PC-9 (cell line): ENCODE data around the gene CD28. TPM values are rescaled to one million over a fixed set of nuclear protein-coding genes. Genes with fewer than 3 reads are reported as not detected.

Experiments used
- BruUV-seq: library from RNA; stranded (reverse); fragments of 400-500 nt; replicated peaks from 2 replicates; lab custom pipeline; 2021; lab: Mats Ljungman, UMichigan
- CTCF ChIA-PET: fragments of 300-600 bp; sonication (Branson Sonifier 250); formaldehyde crosslinking; loops from one replicate; lab custom pipeline; 2022; ENCODE audit warnings: antibody characterized with exemption; lab: Charles Lee
- POLR2A ChIA-PET: fragments of 300-600 bp; sonication (Branson Sonifier 250); formaldehyde crosslinking; loops from one replicate; lab custom pipeline; 2022; ENCODE audit warnings: antibody characterized with exemption; ENCODE audit not compliant: unreplicated experiment; lab: Charles Lee
- DNase-seq, 2 experiments: peaks; one replicate each; pipeline versions ENCODE4 v3.0.0 to v3.0.0-alpha.2; 2015 to 2022; ENCODE audit warnings: mixed read lengths in 1 of 2
- H2AFZ ChIP-seq: fragments of 200-600 bp; sonication (generic); 2 replicates; pipeline ENCODE4 v1.8.1; 2017; ENCODE audit warnings: antibody characterized with exemption
- H3F3A ChIP-seq: fragments of 200-600 bp; sonication (generic); 2 replicates; pipeline ENCODE4 v1.8.1; 2017; ENCODE audit warnings: antibody characterized with exemption, mild to moderate bottlenecking, low read depth; ENCODE audit not compliant: insufficient read depth
- H3K27ac ChIP-seq: fragments of 200-600 bp; sonication (generic); 2 replicates; pipeline ENCODE4 v1.6.1; 2016; ENCODE audit warnings: mixed run types
- H3K27me3 ChIP-seq: fragments of 200-600 bp; sonication (generic); 2 replicates; pipeline ENCODE4 v1.6.1; 2016; ENCODE audit warnings: low read depth, mixed run types; ENCODE audit not compliant: insufficient read depth
- H3K36me3 ChIP-seq: fragments of 200-600 bp; sonication (generic); 2 replicates; pipeline ENCODE4 v1.6.1; 2016; ENCODE audit warnings: low read depth, mixed run types
- H3K4me1 ChIP-seq: fragments of 200-600 bp; sonication (generic); replicated peaks from 2 replicates; pipeline ENCODE4 v1.6.1; 2016; ENCODE audit warnings: mixed run types; ENCODE audit not compliant: insufficient read depth
- H3K4me2 ChIP-seq: fragments of 200-600 bp; sonication (generic); 2 replicates; pipeline ENCODE4 v1.6.1; 2017; ENCODE audit warnings: mixed run types
- H3K4me3 ChIP-seq: fragments of 200-600 bp; sonication (generic); 2 replicates; pipeline ENCODE4 v1.6.1; 2016; ENCODE audit warnings: mixed run types
- H3K79me2 ChIP-seq: fragments of 200-600 bp; sonication (generic); 2 replicates; pipeline ENCODE4 v1.6.1; 2017; ENCODE audit warnings: low read depth, mixed run types
- H3K9me2 ChIP-seq: fragments of 200-600 bp; sonication (generic); 2 replicates; pipeline ENCODE4 v1.8.1; 2017; ENCODE audit warnings: mild to moderate bottlenecking; ENCODE audit not compliant: insufficient read depth
- H3K9me3 ChIP-seq: fragments of 200-600 bp; sonication (generic); 2 replicates; pipeline ENCODE4 v1.8.1; 2016; ENCODE audit warnings: low read depth; ENCODE audit not compliant: insufficient read depth
- H4K20me1 ChIP-seq: fragments of 200-600 bp; sonication (generic); 2 replicates; pipeline ENCODE4 v1.8.1; 2017; ENCODE audit not compliant: insufficient read depth
- CTCF ChIP-seq: fragments of 200-600 bp; sonication (generic); conservative IDR thresholded peaks from 2 replicates; pipeline ENCODE4 v1.6.1; 2017; ENCODE audit warnings: mixed run types, antibody characterized with exemption, mild to moderate bottlenecking, moderate library complexity
- EZH2 ChIP-seq: fragments of 200-600 bp; sonication (generic); IDR thresholded peaks from 2 replicates; pipeline ENCODE4 v1.8.0; 2017; ENCODE audit warnings: antibody characterized with exemption, low read depth
- intact Hi-C: fragments of 100-400 bp; cut with micrococcal nuclease; formaldehyde crosslinking; loops from one replicate; pipeline ENCODE4 v1.10.0; 2022; ENCODE audit not compliant: unreplicated experiment
- total RNA-seq: library from RNA; stranded (reverse); gene quantifications from 2 replicates; pipeline ENCODE4 v1.2.3, GENCODE V29; 2021

The CD28 gene
- total RNA-seq, 1 experiment from 2014 or later: not detected

GRCh38 chr2:203670939-203671338 is 35.5 kb upstream of the CD28 start:
- TF ChIP-seq CTCF: no peak
- no peak for TF ChIP-seq EZH2
- no peak overlapping the region for H3K27ac ChIP-seq
- no peaks in the 10 kb centered on the region for H3F3A ChIP-seq
- intact Hi-C loops: no loop called here
- H2AFZ ChIP-seq: no peak overlapping the region
- CTCF ChIA-PET: no interaction called here
- no peaks in the 10 kb centered on the region for H3K9me3 ChIP-seq
- no peaks in the 10 kb centered on the region for H3K36me3 ChIP-seq
- H3K4me2 ChIP-seq: no peak overlapping the region
- no peaks in the 10 kb centered on the region for H3K27me3 ChIP-seq
- H3K4me1 ChIP-seq: no peaks in the 10 kb centered on the region
- no peaks in the 10 kb centered on the region for H3K79me2 ChIP-seq
- DNase-seq: no peak
- no peak overlapping the region for H3K4me3 ChIP-seq
- H4K20me1 ChIP-seq: no peaks in the 10 kb centered on the region
- BruUV-seq: no TSS peak
- H3K9me2 ChIP-seq: no peaks in the 10 kb centered on the region
- POLR2A ChIA-PET: no interaction called here

DNA sequence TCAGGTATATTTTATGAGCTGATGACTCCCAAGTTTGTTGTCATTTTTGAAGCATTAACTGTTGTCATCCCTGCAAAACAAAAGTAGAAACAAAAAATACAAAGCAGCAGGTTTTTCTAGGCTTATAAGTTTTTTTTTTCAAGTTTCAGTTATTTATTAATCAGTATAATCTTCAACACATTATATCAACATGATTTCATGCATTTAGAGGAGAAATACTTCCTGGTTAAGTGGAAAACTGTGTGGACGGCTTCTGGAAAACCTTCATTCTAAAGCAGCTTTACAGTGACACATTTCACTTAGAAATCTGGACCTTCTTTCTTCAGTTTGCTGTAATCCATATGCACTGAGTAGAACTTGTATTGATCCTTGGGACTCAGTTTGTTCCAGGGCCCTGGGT is 34.6 kb upstream of the CD28 start:
- Histone ChIP-seq H3K4me1 (no peaks in the 10 kb centered on the region), H3F3A (no peaks in the 10 kb centered on the region), H3K27me3 (no peaks in the 10 kb centered on the region), H3K4me2 (no peak overlapping the region), H2AFZ (no peak overlapping the region), H4K20me1 (no peaks in the 10 kb centered on the region), H3K9me3 (no peaks in the 10 kb centered on the region), H3K4me3 (no peak overlapping the region), H3K9me2 (no peaks in the 10 kb centered on the region), H3K36me3 (no peaks in the 10 kb centered on the region), H3K79me2 (no peaks in the 10 kb centered on the region), H3K27ac (no peak overlapping the region)
- ChIA-PET POLR2A (no interaction called here), CTCF (interaction anchor here (0.6 kb wide), 1 partner anchor 27 kb away, joined by 4 read pairs; no protein-coding TSS in a partner anchor)
- intact Hi-C loops: no loop called here
- no peak for DNase-seq
- no peak for TF ChIP-seq CTCF
- no peak for TF ChIP-seq EZH2
- no TSS peak for BruUV-seq

DNA sequence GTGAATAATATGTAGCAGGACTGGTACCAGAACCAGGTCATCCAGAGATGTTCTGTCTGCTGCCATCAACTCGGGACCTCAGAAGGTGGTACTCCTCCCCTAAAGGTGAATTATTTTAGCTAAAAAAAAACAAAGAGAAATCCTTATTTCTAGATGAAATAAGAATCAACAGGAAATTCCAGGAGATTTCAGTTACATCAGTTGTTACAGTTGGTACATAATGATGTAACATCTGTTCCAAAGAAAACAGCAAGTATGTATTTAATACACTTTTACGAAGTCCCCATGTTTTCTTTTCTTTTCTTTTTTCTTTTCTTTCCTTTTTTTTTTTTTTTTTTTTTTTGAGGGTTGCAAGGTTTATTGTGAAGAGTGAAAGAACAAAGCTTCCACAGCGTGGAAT is 33.6 kb upstream of the CD28 start:
- CTCF ChIA-PET: no interaction called here
- H4K20me1 ChIP-seq: no peaks in the 10 kb centered on the region

More for the DNA sequence above, 33.6 kb upstream of the CD28 start:
- Histone ChIP-seq H3K4me1 (no peaks in the 10 kb centered on the region), H3K27me3 (no peaks in the 10 kb centered on the region), H3K27ac (no peak overlapping the region), H3K9me3 (no peaks in the 10 kb centered on the region), H3F3A (no peaks in the 10 kb centered on the region), H3K4me3 (no peak overlapping the region), H3K9me2 (no peaks in the 10 kb centered on the region), H3K36me3 (no peaks in the 10 kb centered on the region), H3K79me2 (no peaks in the 10 kb centered on the region), H3K4me2 (no peak overlapping the region), H2AFZ (no peak overlapping the region)
- TF ChIP-seq EZH2 (no peak), CTCF (no peak)
- intact Hi-C loops: no loop called here
- POLR2A ChIA-PET: no interaction called here
- BruUV-seq: no TSS peak
- DNase-seq: no peak
